NB4 (cell line): Measurements from ENCODE around the gene SNX25.
A peak's percentile ranks its signal among the peaks of the same experiment; 100 is the strongest.

Experiments
- DNase-seq: peaks from one replicate; pipeline ENCODE4 v3.0.0; 2010; ENCODE audit warnings: low read depth
- H3K4me3 ChIP-seq: one replicate; pipeline ENCODE4 v1.5.1; 2011; ENCODE audit warnings: mild to moderate bottlenecking, low read depth, low read length, moderate library complexity
- CTCF ChIP-seq: IDR thresholded peaks from one replicate; pipeline ENCODE4 v1.5.1; 2012; ENCODE audit warnings: low read depth, low read length
- MAX ChIP-seq: IDR thresholded peaks from 2 replicates; pipeline ENCODE4 v1.6.1; 2011; ENCODE audit warnings: low read depth, low read length
- MYC ChIP-seq: IDR thresholded peaks from 2 replicates; pipeline ENCODE4 v1.6.1; 2011; ENCODE audit warnings: low read depth, low read length
- POLR2A ChIP-seq: IDR thresholded peaks from 2 replicates; pipeline ENCODE4 v1.6.1; 2011; ENCODE audit warnings: mild to moderate bottlenecking; ENCODE audit not compliant: insufficient read length; ENCODE audit errors: extremely low read depth

Gene SNX25

GRCh38 chr4:185276036-185276435 is 66.6 kb downstream of the SNX25 start:
- DNase-seq, result no peak
- no peak overlapping the region for H3K4me3 ChIP-seq
- TF ChIP-seq MYC (no peak), CTCF (no peak), POLR2A (no peak), MAX (no peak)

GRCh38 chr4:185278716-185279115 is 69.3 kb downstream of the SNX25 start:
- H3K4me3 ChIP-seq, result no peak overlapping the region
- no peak for DNase-seq
- TF ChIP-seq CTCF, result no peak
- no peak for TF ChIP-seq MYC
- TF ChIP-seq MAX, result no peak
- no peak for TF ChIP-seq POLR2A

GRCh38 chr4:185280608-185281007 is 71.2 kb downstream of the SNX25 start:
- TF ChIP-seq CTCF, result no peak
- no peak for TF ChIP-seq MYC
- no peak for TF ChIP-seq POLR2A
- no peak for TF ChIP-seq MAX
- H3K4me3 ChIP-seq, result no peak overlapping the region
- no peak for DNase-seq

GRCh38 chr4:185282968-185283367 is 73.6 kb downstream of the SNX25 start:
- TF ChIP-seq MAX (no peak), CTCF (no peak), MYC (no peak), POLR2A (no peak)

GRCh38 chr4:185283723-185284122 is 74.3 kb downstream of the SNX25 start:
- TF ChIP-seq MYC (no peak), MAX (no peak), POLR2A (no peak), CTCF (no peak)
- no peak for DNase-seq
- no peak overlapping the region for H3K4me3 ChIP-seq

More at GRCh38 chr4:185282968-185283367, 73.6 kb downstream of the SNX25 start:
- no peak overlapping the region for H3K4me3 ChIP-seq
- peak; percentile 11 for DNase-seq

GRCh38 chr4:185285632-185286393 is 76.4 kb downstream of the SNX25 start:
- no peak overlapping the region for H3K4me3 ChIP-seq
- no peak for TF ChIP-seq POLR2A
- TF ChIP-seq CTCF, result no peak
- TF ChIP-seq MYC, result no peak
- TF ChIP-seq MAX, result no peak
- DNase-seq, result no peak
